Fibroblast of lung (primary cell): ENCODE results near the gene WFDC12. TPM values are rescaled to one million over a fixed set of nuclear protein-coding genes. Genes with fewer than 3 reads are reported as not detected.

Experiments
- DNase-seq, 2 donors: peaks; one replicate each; pipeline versions ENCODE4 v3.0.0 to v3.0.0-alpha.2; 2010; ENCODE audit warnings: low read depth in 2 of 2
- H2AFZ ChIP-seq: 2 replicates; pipeline ENCODE4 v1.5.1; 2012; ENCODE audit warnings: low read length, control low read depth, inconsistent platforms
- H3K27ac ChIP-seq: 2 replicates; pipeline ENCODE4 v1.5.1; 2011; ENCODE audit warnings: low read length, control low read depth; ENCODE audit not compliant: insufficient read depth
- H3K27me3 ChIP-seq: 2 replicates; pipeline ENCODE4 v1.5.1; 2011; ENCODE audit warnings: mild to moderate bottlenecking, low read length; ENCODE audit not compliant: control insufficient read depth, insufficient read depth
- H3K36me3 ChIP-seq: 2 replicates; pipeline ENCODE4 v1.5.1; 2011; ENCODE audit warnings: low read length; ENCODE audit not compliant: control insufficient read depth, insufficient read depth
- H3K4me1 ChIP-seq: 2 replicates; pipeline ENCODE4 v1.5.1; 2011; ENCODE audit warnings: low read length; ENCODE audit not compliant: control insufficient read depth, insufficient read depth; ENCODE audit errors: extremely low read depth
- H3K4me2 ChIP-seq: 2 replicates; pipeline ENCODE4 v1.5.1; 2011; ENCODE audit warnings: low read length, control low read depth; ENCODE audit not compliant: insufficient read depth; ENCODE audit errors: extremely low read depth
- H3K4me3 ChIP-seq, 4 experiments: fragments of 200-600 bp in 1 of 4; sonication (generic) in 1 of 4; replicated peaks in 1 of 4; 2 replicates each; pipeline ENCODE4 v1.5.1; 2011 to 2016; ENCODE audit warnings: low read length in 4 of 4, low read depth in 3 of 4, mild to moderate bottlenecking in 3 of 4, control low read depth in 2 of 4, inconsistent platforms in 1 of 4, mixed read lengths in 1 of 4; ENCODE audit not compliant: insufficient read depth in 1 of 4; ENCODE audit errors: control extremely low read depth in 1 of 4
- H3K79me2 ChIP-seq: 2 replicates; pipeline ENCODE4 v1.5.1; 2012; ENCODE audit warnings: mild to moderate bottlenecking, low read length, inconsistent platforms; ENCODE audit not compliant: control insufficient read depth, insufficient read depth
- H3K9ac ChIP-seq: 2 replicates; pipeline ENCODE4 v1.5.1; 2011; ENCODE audit warnings: mild to moderate bottlenecking, low read length, control low read depth; ENCODE audit not compliant: insufficient read depth
- H3K9me3 ChIP-seq: 2 replicates; pipeline ENCODE4 v1.5.1; 2012; ENCODE audit warnings: low read depth, low read length; ENCODE audit not compliant: control insufficient read depth, insufficient read depth
- H4K20me1 ChIP-seq: 2 replicates; pipeline ENCODE4 v1.5.1; 2011; ENCODE audit warnings: low read length; ENCODE audit not compliant: control insufficient read depth, insufficient read depth; ENCODE audit errors: extremely low read depth
- EZH2 ChIP-seq: IDR thresholded peaks from 2 replicates; pipeline ENCODE4 v1.5.1; 2012; ENCODE audit warnings: low read length, control low read depth, mild to moderate bottlenecking; ENCODE audit errors: missing control alignments
- polyA minus RNA-seq: library from RNA; depleted of rRNA, polyadenylated mRNA; stranded (reverse); fragments of >200 nt; gene quantifications from 2 replicates; pipeline ENCODE4 v1.2.3, GENCODE V29; 2011; ENCODE audit warnings: low replicate concordance
- polyA plus RNA-seq, 2 donors: library from polyadenylated mRNA; depleted of rRNA in 1 of 2; stranded (reverse) in 1 of 2; unstranded in 1 of 2; fragments of >200 nt; gene quantifications; 2 replicates each; pipeline ENCODE4 v1.2.1, GENCODE V29; 2011 to 2012; ENCODE audit warnings: missing spikeins in 1 of 2
- total RNA-seq: library from RNA; depleted of rRNA; stranded (reverse); fragments of >200 nt; gene quantifications from 2 replicates; pipeline ENCODE4 v1.2.1, GENCODE V29; 2014
- TF ChIP-seq, protein P1 (sequence below), 2 donors: IDR thresholded peaks in 1 of 2; conservative IDR thresholded peaks in 1 of 2; 1 replicate in 1 of 2; 2 replicates in 1 of 2; pipeline ENCODE4 v1.5.1; 2011 to 2012; ENCODE audit warnings: low read length in 2 of 2, control low read depth in 1 of 2, inconsistent platforms in 1 of 2, low read depth in 1 of 2, mild to moderate bottlenecking in 1 of 2

The WFDC12 gene, protein sequence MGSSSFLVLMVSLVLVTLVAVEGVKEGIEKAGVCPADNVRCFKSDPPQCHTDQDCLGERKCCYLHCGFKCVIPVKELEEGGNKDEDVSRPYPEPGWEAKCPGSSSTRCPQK
- total RNA-seq (not detected in 2 replicates), polyA plus RNA-seq (not detected in 2 replicates), polyA minus RNA-seq (not detected in 2 replicates)
- not detected in 2 replicates for polyA plus RNA-seq (2012)

DNA sequence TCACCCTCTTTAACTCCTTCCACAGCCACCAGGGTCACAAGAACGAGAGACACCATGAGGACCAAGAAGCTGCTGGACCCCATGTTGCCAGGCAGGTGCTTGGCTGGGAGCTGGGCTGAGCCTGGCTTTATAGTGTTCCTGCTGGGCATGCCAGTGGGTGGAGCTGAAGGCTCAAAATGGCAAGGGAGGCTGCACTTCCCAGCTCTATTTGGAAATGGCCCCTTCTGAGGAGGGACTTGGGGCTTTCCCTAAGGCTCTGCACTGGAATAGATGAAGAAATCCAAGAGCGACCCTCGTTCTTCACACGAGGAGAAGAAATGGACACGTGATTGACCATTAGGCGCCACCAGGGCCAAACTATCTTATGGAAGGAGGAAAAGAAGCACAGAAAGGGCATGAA is at the start of gene WFDC12:
Gene WFDC12, minus strand, starts transcription at position 101 of the 400 bp plus-strand sequence. Its CDS starts 18 bp downstream, at position 83.
- Histone ChIP-seq H3K27me3 (peaks cover 7% of the 10 kb centered on the region), H3K4me2 (no peak within 1 kb of the TSS), H3K27ac (no peak within 1 kb of the TSS), H3K9me3 (no peaks in the 10 kb centered on the region), H3K4me1 (no peaks in the 10 kb centered on the region), H3K79me2 (no peaks in the 10 kb centered on the region), H3K36me3 (no peaks in the 10 kb centered on the region), H3K9ac (no peak within 1 kb of the TSS), H3K4me3 (no peak within 1 kb of the TSS), H2AFZ (no peak within 1 kb of the TSS), H4K20me1 (no peaks in the 10 kb centered on the region)
- TF ChIP-seq, protein P1, sequence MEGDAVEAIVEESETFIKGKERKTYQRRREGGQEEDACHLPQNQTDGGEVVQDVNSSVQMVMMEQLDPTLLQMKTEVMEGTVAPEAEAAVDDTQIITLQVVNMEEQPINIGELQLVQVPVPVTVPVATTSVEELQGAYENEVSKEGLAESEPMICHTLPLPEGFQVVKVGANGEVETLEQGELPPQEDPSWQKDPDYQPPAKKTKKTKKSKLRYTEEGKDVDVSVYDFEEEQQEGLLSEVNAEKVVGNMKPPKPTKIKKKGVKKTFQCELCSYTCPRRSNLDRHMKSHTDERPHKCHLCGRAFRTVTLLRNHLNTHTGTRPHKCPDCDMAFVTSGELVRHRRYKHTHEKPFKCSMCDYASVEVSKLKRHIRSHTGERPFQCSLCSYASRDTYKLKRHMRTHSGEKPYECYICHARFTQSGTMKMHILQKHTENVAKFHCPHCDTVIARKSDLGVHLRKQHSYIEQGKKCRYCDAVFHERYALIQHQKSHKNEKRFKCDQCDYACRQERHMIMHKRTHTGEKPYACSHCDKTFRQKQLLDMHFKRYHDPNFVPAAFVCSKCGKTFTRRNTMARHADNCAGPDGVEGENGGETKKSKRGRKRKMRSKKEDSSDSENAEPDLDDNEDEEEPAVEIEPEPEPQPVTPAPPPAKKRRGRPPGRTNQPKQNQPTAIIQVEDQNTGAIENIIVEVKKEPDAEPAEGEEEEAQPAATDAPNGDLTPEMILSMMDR (conservative IDR thresholded peaks at IDR 0.05 in 1 of 2, IDR thresholded peaks at IDR 0.05 in 1 of 2; ENCODE audit: low read depth in 1 of 2, low read length in 2 of 2) = no peak
- no peak for TF ChIP-seq EZH2
- DNase-seq = no peak

DNA sequence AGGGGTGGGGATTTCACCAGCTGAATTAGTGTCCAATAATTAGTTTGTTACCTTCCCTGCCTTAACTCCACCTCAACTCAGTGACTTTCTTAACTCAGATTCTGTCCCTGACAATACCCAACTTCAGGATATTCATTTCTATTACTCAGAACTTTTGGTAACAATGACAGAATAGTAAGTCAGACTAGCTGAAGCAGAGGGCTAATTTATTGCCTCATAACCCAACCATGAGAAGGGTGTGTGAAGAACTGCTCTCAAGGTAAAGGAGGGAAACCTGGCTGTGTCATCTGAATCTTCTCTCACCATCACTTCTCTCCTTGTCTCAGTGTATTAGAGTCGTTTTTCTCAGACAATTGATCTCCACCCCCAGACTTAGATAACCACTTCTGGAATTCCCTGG is 49.3 kb upstream of the WFDC12 start:
- DNase-seq = no peak
- no peak overlapping the region for H3K4me2 ChIP-seq
- H3K9ac ChIP-seq = no peak overlapping the region
- H3K9me3 ChIP-seq = no peaks in the 10 kb centered on the region
- no peak overlapping the region for H3K27ac ChIP-seq
- peaks cover 3% of the 10 kb centered on the region for H3K27me3 ChIP-seq
- no peaks in the 10 kb centered on the region for H3K79me2 ChIP-seq
- no peak overlapping the region for H2AFZ ChIP-seq
- TF ChIP-seq, protein P1 (conservative IDR thresholded peaks at IDR 0.05 in 1 of 2, IDR thresholded peaks at IDR 0.05 in 1 of 2; ENCODE audit: low read depth in 1 of 2, low read length in 2 of 2) = no peak
- no peak for TF ChIP-seq EZH2
- no peaks in the 10 kb centered on the region for H3K36me3 ChIP-seq
- H3K4me1 ChIP-seq = no peaks in the 10 kb centered on the region
- no peak overlapping the region for H3K4me3 ChIP-seq
- H4K20me1 ChIP-seq = no peaks in the 10 kb centered on the region

DNA sequence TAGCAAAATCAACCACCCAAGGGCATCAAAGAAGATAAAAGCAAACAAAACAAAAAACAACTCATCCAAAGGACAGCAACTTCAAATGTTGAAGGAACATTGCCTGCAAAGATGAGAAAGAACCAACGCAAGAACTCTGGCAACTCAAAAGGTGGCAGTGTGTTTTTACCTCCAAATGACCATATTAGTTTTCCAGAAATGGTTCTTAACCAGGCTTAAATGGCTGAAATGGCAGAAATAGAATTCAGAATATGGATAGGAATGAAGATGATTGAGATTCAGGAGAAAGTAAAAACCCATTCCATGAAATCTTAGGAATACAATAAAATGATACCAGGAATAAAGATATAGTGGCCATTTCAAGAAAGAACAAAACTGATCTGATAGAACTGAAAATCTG is 40.6 kb upstream of the WFDC12 start:
- no peaks in the 10 kb centered on the region for H3K4me1 ChIP-seq
- H3K4me3 ChIP-seq = no peak overlapping the region
- no peak for DNase-seq
- no peak overlapping the region for H2AFZ ChIP-seq
- no peaks in the 10 kb centered on the region for H3K36me3 ChIP-seq
- no peaks in the 10 kb centered on the region for H4K20me1 ChIP-seq
- H3K9me3 ChIP-seq = no peaks in the 10 kb centered on the region
- no peak overlapping the region for H3K27ac ChIP-seq
- TF ChIP-seq, protein P1 (conservative IDR thresholded peaks at IDR 0.05 in 1 of 2, IDR thresholded peaks at IDR 0.05 in 1 of 2; ENCODE audit: low read depth in 1 of 2, low read length in 2 of 2) = no peak
- no peak for TF ChIP-seq EZH2
- no peaks in the 10 kb centered on the region for H3K27me3 ChIP-seq
- no peak overlapping the region for H3K9ac ChIP-seq
- no peak overlapping the region for H3K4me2 ChIP-seq
- no peaks in the 10 kb centered on the region for H3K79me2 ChIP-seq
